GM12801 (cell line): ENCODE results near the gene GNAZ.

Experiments
- TF ChIP-seq, protein P1 (sequence below): IDR thresholded peaks from one replicate; pipeline ENCODE4 v1.5.1; 2011; ENCODE audit warnings: control low read depth; ENCODE audit not compliant: insufficient read length; ENCODE audit errors: extremely low read depth

GNAZ gene

DNA sequence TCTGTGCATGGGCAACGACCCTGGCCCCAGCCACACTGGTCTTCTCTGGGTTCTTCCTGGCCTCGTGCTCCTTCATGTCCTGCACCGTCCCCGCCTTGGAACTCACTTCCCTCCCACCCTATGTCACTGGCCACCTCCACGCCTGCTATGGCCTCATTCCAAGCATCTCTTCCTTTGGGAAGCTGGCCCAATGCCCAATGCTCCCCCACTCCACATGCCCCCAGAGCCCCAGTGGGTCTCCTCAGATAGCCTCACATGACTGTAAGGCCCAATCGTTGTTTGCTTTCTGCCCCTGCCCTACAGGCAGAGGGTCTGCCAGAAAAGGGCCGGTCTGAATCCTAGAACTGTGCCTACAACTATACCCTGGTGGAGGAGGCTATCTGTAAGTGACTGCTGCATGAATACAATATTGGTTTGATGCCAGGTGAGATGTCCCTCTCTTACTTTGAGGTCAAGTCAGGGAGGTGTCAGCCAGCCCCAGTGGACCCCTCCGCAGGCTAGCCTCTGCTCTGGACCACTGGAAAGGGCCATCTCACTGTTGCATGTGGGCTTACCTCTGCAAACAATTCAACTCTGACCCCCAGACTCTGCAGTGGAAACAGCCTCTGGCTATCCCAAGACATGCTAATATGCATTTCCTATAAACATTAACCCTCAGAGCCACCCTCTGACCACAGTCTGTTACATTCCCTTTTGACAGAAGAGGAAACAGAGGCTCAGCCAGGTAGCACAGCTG, 2.1 kb upstream of the GNAZ start:
- TF ChIP-seq, protein P1, sequence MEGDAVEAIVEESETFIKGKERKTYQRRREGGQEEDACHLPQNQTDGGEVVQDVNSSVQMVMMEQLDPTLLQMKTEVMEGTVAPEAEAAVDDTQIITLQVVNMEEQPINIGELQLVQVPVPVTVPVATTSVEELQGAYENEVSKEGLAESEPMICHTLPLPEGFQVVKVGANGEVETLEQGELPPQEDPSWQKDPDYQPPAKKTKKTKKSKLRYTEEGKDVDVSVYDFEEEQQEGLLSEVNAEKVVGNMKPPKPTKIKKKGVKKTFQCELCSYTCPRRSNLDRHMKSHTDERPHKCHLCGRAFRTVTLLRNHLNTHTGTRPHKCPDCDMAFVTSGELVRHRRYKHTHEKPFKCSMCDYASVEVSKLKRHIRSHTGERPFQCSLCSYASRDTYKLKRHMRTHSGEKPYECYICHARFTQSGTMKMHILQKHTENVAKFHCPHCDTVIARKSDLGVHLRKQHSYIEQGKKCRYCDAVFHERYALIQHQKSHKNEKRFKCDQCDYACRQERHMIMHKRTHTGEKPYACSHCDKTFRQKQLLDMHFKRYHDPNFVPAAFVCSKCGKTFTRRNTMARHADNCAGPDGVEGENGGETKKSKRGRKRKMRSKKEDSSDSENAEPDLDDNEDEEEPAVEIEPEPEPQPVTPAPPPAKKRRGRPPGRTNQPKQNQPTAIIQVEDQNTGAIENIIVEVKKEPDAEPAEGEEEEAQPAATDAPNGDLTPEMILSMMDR: no peak

DNA sequence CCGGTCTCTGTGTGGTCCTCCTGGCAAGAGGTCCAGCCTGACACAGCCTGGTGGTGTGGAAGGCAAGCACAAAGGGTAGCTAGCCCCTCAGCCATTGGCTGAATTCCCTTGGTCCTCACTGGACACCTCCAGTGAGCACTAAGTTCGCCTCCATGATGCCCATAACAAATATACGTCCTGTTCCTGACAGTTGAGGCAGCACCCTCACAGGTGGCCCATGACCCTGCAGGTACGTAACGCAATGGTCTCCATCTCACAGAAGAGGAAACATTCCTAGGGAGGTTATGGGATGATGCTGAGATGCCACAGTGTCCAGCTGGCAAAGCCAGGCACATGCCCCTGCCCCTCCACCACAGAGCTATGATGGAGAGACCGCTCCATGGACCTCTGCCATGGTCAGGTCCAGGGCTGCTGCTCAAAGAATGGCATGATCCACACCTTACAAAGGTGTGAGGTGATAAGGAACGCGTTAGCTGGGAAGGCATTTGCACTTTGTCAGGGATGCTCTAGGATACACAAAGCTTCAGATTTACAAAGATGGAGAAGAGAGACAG, 1.4 kb upstream of the GNAZ start:
- TF ChIP-seq, protein P1: no peak

DNA sequence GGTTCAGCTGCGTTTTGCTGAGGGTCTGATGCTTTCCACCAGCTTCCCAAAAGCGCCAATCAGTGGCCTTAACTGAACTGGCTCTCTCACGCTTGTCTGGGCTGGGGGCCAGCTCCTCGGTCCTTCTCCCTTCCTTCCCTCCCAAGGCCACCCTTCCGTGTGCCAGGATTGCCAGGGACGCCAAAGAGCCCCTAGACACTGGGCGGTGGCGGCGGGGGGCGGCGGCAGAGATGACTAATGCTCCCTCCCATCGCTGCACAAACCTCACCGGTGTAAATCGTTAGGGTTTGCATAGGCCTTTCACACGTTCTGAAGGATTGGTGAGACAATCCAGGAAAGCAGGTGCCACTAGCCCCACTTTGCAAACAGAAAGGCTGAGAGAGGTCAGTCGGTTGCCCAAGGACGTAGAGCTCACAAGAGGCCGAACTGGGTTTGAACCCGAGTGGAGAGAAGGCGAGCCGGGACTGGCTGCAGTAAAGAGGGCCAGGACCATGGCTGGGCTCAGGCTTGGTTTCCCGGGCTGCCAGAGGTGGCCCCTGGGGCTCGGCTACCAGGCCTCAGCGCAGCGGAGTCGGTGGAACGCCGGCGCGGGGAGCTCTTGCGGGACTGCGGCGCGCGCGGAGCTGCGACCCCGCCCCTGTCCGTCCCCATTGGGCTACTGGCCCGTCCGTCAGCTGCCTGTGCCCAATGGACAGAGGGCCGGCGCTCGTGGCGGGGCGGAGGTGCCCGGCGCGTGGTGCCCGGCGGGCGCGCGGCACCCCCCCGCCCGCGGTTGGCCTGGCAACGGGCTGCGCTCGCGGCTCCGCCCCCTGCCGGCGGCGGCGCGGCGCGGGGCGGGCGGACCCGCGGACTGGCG, 589 bp upstream of the GNAZ start:
- TF ChIP-seq, protein P1: no peak

DNA sequence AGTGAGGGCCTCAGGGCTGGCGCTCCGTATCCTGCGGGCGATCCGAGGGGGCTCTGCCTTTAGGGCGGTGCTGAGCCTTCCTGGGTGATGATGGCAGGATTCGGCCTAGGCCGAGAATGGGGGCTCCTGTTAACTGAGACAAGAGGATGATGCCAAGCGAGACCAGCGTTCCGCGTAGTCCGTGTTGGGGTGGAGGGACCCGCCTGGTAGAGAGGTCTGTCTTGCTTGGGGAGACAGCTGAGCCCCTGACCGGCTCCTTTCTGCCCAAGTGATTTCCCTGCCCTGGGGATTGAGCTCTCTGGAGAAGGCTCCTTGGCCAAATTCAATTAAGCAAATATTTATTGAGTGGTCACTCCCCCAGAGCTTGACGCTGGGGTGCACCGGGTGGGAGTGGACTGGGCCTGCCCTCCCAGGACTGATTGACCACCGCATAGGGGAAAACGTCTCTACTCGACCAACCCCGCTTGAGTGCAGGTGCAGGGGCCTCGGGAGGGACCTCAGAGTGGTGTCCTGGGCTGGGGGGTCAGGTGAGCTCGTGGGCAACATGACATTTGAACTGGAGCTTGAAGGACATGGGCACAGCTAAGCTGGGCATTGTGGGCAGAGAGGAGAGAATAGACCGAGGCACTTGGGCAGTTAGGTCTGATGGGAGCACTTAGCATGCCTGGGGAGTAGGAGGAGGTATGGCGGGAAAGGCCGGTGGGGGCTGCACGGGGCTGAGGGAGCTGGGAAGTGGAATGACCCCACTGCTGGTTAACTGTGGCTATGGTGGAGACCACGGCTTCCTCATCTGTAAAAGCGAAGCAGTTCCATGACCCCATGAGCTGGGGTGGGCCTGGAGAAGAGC, 1.1 kb downstream of the GNAZ start:
- TF ChIP-seq, protein P1: no peak

- TF ChIP-seq, protein P1: no peak
These were observed 2.0 kb downstream of the GNAZ start for GRCh38 chr22:23072077-23072910.

DNA sequence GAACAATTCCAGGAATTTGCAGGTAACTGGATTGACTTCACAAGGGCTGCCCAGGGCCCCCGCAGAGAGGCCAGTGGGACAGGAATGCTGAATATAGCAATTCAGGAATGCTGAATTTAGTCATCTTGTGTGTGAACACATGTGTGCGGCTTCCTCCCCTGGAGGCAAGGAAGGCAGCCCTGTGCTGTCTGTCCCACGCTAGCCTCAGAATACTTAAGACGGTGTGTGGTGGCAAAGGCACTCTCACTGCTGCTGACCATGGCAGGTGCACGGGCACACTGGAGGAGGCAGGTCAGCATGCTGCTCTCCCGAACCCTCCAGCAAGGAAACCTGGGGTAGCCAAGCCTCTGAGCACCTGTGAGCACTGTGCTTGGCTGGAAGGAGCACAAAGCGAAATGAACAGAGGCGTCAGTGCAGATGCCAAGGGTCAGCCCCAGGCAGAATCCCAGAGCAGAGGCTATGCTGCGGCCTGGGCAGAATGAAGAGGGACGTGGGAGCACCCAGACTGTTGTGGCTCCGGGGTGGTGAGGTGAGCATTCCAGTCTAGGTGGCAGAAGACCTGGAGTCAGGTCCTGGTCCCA, 2.7 kb downstream of the GNAZ start:
- TF ChIP-seq, protein P1: no peak
